GM15510 (cell line): ENCODE data around the gene RALB.

Experiments used
- POLR2A ChIP-seq: IDR thresholded peaks from 3 replicates; pipeline ENCODE4 v1.6.1; 2011; ENCODE audit warnings: borderline replicate concordance; ENCODE audit not compliant: insufficient read length; ENCODE audit errors: extremely low read depth

The RALB gene

DNA sequence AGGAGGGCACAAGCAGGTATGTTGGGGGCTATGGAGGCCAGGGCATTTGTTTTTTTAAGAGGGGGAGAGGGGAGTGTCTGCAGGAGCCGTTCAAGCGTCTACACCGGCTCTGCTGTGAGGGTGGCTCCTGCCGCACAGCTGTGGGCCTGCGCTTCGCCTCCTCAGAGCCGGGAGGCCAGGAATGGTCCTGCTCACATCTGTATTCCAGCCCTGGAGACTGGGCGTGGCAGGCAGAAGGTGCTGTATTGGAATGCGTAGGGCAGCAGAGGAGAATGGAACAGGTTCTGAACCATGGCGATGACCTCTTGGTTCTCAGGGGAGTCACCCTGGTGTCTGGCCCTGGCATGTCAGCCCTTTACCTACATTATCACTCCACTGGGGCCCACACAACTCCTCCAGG lies 66.5 kb downstream of the RALB start:
- TF ChIP-seq POLR2A: no peak

GRCh38 chr2:120319686-120320317 lies 67.2 kb downstream of the RALB start:
- TF ChIP-seq POLR2A: no peak

DNA sequence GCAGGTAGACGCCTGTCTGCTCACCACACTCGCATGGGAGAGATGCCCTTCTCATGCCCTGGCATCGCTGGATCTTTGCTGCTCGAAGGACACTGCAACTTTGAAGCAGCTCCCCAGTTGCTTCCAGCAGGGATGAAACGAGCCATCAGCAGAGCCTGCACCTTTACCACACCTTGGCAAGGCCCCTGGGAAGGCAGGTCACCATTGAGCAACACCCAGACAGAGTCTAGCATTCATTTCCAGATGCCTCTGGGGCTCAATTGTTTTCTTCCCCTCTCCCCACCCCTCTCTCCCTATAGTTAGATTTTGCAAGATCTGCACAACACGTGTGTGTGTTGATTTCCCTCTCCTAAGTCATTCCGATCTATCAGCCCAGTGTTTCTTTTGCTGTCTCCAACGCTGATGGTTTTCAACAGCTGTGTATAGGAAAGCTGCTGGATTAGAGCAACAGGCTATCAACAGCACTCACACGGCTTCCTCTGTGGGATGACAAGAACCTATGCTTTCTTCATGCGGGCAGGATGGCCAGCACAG lies 67.7 kb downstream of the RALB start:
- no peak for TF ChIP-seq POLR2A

- no peak for TF ChIP-seq POLR2A
Measured at GRCh38 chr2:120321721-120322284, 69.2 kb downstream of the RALB start.

DNA sequence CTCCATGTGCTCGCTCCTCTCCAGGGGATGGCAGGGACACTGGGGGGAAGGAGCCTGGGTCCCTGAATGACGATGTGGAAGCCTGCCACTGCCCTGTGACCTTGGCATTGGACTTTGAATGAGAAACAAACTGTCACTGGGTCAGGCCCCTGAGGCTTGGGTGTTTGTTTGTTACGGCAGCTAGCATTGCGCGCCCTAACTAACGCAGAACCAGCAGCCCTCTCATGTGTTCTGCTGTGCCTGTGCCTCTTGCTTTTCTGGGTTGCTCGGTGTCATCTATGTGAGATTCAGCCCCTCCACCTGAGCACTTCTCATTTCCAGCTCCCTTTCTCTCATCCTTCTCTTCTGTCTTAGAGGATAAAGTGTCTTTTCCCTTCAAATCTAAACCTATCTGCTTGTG lies 69.7 kb downstream of the RALB start:
- no peak for TF ChIP-seq POLR2A

- no peak for TF ChIP-seq POLR2A
Measured at GRCh38 chr2:120323214-120323613, 70.6 kb downstream of the RALB start.

DNA sequence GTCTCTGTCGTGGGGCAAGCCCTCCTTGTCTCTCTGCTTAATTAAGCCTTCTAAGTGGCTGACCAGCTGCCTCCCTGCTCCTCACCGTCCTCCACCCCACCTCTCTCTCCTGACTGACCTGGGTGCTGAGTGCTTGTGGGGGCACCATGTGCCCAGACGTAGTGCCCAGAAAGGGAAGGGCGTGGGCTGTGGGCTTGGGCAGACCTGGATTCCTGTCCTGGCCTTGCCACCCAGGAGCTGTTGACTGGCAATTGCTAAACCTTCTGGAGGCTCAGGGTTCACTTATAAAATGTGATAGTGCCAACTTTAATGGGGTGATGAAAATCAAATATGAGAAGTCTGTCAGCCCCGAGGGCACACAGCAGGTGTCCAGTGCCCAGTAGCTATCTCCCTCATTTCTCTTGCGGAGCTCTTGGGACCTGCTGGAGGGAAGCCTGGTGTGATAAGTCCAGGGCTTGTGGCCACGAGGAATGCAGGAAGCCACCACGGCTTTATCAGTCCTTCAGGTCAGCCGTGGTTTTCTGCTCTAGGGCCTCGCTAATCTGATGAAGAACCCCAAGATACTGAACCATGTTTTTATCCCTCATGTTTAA lies 71.3 kb downstream of the RALB start:
- no peak for TF ChIP-seq POLR2A

DNA sequence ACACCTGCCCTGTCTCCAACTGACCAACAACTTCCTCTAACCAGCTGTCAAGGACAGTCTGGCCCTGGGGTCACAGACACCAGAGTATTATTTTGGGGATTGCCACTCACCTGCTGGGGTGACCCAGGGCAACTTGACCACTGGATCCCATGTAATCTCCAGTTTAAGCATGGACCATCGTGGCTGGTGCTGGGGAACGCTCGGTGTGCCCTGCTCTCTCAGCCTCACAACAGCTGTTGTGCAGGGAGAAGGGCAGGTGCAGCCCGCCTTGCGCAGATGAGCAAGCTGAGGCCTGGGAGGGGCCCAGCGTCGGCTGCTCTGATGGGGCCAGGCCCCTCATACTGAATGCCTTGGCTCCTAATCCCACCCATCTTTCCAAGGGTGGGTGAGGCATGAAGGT lies 72.3 kb downstream of the RALB start:
- TF ChIP-seq POLR2A: no peak

- TF ChIP-seq POLR2A: no peak
Measured at GRCh38 chr2:120326066-120326465, 73.4 kb downstream of the RALB start.

- TF ChIP-seq POLR2A: no peak
Measured at GRCh38 chr2:120330946-120331822, 78.5 kb downstream of the RALB start.

DNA sequence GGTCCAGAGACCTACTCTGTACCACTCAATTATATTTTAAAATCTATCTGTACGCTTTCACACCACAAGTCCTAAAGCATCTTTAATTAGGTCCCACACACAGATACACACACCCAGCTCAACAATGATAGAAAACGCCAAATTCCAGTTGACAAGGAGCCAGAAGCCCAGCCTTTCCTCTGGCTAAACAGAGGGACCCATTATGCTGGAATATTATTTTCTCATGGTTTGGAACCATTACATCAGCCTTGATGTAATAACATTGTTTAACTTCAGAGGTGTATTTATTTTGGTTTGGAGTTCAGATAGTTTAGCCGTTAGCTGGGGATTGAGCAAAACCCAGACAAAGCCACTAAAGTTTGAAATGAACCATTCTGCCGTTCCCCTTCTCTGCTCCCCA lies 79.3 kb downstream of the RALB start:
- no peak for TF ChIP-seq POLR2A

DNA sequence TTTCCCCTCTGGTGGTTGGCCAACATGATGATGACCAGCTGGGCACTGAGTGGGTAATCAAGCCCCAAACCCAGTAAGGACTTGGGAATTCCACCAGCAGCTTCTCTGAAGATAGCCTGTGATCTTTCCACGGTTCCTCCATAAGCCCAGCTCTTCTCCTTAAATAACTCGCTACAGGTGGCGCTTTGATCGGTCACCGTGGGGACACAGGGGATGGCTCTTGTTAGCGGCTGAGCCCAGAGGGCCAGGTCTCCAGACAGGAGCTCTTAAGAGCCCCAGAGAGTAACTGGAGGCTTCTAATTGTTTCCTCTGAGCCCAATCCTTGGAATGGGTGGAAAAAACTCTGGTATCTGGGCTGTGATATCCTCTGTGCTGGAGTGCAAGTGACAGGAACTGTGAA lies 79.7 kb downstream of the RALB start:
- TF ChIP-seq POLR2A: no peak

DNA sequence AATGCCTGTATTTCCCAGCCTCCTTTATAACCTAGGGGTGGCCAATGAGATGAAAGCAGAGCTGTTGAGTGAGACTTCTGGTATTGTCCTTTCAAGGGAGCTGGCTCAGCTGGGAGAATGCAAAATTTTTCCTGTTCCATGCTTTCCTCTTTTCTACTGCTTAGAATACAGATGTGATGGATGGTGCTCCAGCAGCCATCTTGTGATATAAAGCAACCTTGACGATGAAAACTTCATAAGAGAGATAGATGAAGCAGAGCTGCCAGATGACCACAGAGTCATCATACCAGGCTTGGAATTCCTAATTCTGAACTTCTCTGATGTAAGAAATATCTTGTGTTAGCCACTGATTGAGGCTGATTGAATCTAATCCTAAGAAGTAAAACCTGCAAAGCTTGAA lies 81.4 kb downstream of the RALB start:
- no peak for TF ChIP-seq POLR2A

DNA sequence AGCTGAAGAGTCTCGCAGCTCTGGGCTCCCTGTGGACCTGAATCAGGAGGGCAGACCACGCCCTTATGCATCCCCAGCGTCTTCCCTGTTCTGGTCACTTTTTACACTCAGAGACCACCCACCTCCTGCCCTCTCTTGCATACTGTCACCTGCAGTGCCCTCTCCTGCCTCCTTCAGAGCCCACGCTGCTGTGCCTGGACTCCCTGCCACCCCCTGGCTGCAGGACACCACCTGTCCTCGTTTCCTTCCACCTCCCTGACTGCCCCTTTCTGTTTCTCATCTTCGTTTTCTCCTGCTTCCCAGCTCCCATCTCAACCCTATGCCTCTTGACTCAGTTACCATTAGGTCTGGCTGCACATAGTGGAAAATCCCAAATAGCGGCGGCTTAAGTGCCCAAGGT lies 84.1 kb downstream of the RALB start:
- TF ChIP-seq POLR2A: no peak

DNA sequence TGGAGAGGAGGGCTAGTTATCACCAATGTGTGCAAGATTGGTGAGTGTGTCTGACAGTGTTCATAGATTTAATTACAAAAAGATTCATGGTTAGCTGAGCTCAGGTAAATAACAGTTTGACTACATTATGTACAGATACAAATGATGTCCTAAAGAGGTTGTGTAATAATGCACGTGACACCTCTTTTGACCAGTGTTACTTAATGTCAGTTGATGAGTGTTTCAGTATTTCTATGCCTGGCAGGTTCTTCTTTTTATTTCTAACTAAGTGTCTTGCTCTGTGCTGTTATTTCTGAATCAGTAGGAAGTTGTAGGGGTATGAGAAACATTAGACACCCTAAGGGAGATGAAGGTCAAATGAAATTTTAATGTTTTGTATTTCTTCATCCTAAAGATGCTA lies 85.4 kb downstream of the RALB start:
- no peak for TF ChIP-seq POLR2A
